Activated T-helper 1 cell treated with anti-CD3 and anti-CD28 coated beads, Interleukin-2, amount 50 U/mL, for 16 hours (primary cell): ENCODE results near the gene CES4A.
A peak's percentile ranks its signal among the peaks of the same experiment; 100 is the strongest.

ENCODE experiments used
- DNase-seq, 2 donors: peaks; one replicate each; pipeline ENCODE4 v3.0.0-alpha.2; 2020; ENCODE audit warnings: low read depth in 1 of 2, low spot score in 1 of 2

Gene CES4A

DNA sequence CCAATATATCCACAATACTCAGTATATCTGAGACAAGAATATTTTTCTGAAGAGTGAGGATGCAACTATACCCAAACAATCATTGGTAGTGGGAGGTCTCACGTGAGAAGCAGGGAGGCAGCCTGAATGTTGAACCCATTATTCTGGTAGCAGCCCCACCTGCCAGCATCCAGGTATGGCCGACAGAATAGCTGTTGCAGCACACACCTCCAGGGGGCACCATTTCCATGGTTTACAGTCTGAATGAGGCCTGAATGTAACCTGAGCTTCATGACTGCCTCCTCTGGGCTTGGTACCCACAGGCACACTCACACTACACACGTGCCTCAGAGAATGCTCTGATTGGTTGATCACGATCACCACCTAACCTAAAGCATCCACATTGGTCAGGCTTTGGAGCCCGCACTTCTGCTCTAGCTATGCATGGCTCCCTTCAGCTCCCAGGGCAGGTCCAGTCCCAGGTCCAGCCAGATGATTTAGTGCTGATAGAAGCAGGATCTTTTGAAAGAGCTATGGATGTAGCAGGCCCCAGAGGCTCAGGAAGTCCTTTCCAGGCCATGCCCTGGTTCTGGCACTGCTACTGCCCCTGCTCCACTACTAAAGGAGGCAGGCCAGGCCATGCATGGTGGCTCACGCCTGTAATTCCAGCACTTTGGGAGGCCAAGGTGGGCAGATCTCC, 29.6 kb downstream of the CES4A start:
- peak; percentile 62 to 74 for DNase-seq

DNA sequence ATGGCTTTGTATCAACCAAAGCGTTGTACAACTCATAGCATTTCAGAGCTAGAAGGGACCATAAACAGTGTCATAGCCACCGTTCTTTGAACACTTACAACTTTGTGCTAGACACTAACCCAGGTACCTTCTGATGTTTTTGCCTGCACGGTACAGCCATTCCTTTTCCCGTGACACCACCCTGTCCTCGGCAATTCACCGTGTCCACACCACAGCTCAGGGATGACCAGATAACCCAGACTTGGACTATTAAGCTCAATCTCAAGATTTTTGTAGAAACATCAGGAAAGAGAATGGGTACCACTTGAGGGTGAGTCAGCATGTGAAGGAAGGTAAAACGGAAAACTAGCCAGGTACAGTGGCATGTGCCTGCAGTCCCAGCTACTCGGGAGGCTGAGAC, 30.8 kb downstream of the CES4A start:
- DNase-seq, result no peak

GRCh38 chr16:67021321-67021720, 32.9 kb downstream of the CES4A start:
- DNase-seq, result no peak

- DNase-seq, result no peak
Measured at GRCh38 chr16:67022531-67023214, 34.3 kb downstream of the CES4A start.

DNA sequence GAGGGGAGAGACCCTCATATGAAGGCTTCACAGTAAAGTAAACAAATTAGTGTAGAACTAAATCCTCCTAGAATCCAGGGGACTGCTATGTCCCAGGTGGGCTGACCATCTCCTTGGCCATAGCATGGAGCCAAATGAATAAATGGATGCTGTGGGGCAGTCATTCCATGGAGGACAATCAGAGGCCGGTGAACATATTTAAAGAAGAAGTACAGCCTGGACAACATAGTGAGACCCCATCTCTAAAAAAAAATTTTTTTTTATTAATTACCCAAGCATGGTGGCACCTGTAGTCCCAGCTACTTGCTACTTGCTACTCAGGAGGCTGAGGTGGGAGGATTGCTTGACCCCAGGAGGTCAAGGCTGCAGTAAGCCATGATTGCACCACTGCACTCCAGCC, 35.3 kb downstream of the CES4A start:
- no peak for DNase-seq

GRCh38 chr16:67024384-67025209, 36.2 kb downstream of the CES4A start:
- no peak for DNase-seq

DNA sequence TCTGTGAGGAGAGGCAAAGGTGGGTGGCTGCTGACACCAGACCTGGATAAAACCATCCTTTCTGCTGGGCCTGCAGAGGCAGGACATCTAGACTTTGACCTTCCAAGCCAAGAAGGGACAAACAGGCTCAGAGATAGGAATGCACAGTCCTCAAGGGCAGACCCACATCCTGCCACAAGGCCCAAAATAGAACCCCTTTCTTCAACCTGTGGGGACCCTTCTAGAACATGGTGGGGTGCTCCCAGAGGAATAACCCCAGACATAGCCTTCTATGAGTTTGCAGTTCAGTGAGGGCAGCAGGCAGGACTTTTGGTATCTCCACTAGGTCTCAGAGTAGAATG, 36.8 kb downstream of the CES4A start:
- no peak for DNase-seq

DNA sequence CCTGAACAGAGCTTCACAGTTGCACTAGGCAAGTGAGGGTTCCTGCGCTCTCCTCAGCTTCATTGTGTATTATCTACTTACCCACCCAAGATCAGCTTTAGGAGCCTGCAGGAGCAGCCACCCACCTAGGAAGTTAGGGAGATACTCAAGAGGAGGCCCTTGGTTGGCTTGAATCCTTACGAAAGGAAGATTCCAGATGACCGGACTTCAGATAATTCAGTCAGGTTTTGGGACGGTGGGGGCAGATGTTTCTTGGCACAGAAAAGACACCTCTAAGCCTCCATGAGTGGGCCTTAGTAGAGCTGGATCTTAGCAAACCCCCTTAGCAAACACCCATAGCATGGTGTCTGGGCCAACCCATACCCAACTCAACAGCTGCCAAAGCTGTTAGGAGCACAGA, 38.2 kb downstream of the CES4A start:
- DNase-seq, result no peak

- DNase-seq, result no peak
Measured at GRCh38 chr16:67027046-67027445, 38.7 kb downstream of the CES4A start.

DNA sequence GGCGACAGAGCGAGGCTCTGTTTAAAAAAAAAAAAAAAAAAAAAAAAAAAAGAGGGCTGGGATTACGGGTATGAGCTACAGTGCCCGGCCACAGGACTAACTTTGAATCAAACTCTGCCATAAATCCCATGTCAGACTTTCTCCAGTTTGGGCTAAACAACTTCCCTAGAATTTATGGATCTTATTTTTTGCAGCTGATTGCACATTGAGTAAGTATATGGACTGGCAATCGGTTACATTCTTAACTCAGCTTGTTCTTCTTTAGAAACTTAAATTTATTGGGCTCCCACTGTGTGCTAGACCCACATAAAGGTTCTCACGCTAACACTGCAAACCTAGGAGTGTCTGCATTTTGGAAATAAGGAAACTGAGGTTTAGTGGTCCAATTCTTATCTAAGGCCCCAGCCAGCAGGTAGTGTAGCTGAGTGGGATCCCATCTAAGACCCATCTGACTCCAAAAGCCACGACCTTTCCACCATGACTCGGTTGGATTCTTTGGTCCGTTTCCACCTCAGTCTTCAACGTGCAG, 39.8 kb downstream of the CES4A start:
- no peak for DNase-seq

- DNase-seq, result peak; percentile 84 to 93
Measured at GRCh38 chr16:67028696-67029253, 40.4 kb downstream of the CES4A start, which contains the start of gene CBFB. Gene CBFB (plus strand): TSS chr16:67029149. CDS start chr16:67029408, 259 bp downstream.

GRCh38 chr16:67029254-67030096, 41.1 kb downstream of the CES4A start:
- peak; percentile 14 to 42 for DNase-seq

DNA sequence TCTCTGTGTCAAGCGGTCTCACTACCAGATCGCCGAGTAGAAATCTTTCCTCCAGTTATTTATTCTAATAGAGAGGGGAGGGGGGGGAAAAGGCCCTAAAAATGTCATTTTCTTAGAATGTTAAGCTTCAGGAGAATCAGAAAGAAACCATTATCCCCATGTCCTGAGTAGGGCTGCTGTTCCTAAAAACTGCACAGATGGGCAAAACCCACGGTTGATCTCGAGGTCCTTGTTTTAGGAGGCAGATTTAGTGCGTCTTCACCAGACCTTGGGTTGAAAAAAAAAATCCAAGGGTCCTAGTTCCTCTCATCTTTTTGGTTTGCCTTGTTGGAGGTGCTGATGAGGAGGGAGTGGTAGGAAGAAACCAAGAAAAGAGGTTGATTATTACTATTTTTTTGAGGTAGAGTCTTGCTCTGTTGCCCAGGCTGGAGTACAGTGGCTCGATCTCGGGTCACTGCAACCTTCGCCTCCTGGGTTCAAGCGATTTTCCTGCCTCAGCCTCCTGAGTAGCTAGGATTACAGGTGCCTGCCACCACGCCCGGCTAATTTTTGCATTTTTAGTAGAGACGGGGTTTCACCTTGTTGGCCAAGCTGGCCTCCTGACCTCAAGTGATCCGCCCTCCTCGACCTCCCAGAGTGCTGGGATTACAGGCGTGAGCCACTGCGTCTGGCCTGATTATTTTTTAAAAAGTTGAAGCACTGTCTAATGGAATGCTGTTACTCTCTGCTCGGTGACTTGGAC, 42.0 kb downstream of the CES4A start:
- no peak for DNase-seq

DNA sequence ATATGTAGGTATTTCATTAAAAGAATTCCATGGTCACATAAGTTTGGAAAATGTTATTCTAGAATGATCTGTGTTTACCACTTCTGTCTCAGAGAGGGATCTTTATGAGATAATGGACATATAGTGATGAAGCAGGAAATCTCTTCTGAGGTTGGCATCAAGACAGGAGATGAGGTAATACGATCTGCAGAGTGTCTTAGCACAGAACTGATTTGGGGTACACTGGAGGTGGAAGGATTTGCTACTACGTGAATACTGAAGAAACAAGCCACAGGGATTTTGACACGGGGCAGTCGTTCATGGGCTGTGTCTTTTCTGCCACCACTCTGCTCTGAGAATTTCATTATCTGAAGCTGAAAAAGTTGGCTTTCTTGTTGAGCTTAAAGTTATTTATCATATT, 46.1 kb downstream of the CES4A start:
- no peak for DNase-seq

DNA sequence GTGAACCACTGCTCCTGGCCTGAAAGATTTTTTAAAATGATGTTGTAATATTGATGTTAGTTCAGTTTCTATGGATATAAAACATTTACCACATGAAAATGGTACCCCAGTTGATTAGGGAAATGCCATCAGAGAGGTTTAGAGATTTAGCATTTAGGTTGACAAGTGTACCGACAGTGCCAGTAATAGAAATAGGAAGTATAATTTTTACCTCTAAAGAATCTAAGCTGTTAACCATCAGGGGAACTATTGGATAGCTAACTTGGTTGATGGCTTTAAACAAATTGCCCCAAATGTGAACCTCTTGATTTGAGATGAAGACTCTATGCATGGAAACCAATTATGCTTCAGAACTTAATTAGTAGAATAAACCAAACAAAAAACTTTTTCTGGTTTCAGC, 47.0 kb downstream of the CES4A start:
- no peak for DNase-seq

GRCh38 chr16:67036323-67036741, 47.9 kb downstream of the CES4A start:
- no peak for DNase-seq

- no peak for DNase-seq
Measured at GRCh38 chr16:67039260-67040020, 51.1 kb downstream of the CES4A start.

- DNase-seq, result no peak
Measured at GRCh38 chr16:67040166-67040565, 51.8 kb downstream of the CES4A start.

DNA sequence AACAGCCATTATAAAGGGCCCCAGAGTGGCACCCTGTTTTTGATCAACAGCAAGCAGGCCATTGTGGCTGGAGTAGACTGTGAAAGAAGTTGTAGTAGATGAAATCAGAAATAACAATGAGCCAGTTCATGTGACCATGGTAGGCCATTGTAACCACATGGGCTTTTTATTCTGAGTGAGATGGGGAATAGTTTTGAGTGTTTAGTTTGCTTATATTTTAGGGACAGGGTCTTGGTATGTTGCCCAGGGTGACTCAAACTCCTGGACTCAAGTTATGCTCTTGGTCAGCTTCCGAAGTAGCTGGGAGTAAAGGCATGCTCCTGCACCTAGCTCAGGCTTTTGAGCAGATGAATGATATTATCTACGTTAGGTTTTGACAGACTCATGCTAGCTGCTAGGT, 52.5 kb downstream of the CES4A start:
- no peak for DNase-seq
